Measurements from ENCODE around the gene CPSF6. TPM values are rescaled to one million over a fixed set of nuclear protein-coding genes. Genes with fewer than 3 reads are reported as not detected.
"Not testable (repeated sequence)": the region's sequence is repeated elsewhere in the genome, so short reads cannot be mapped to it uniquely, and the experiment has no call there.

The CPSF6 gene
- total and polyA plus RNA-seq, 12 donors: 11.7 to 34.6 (median 28.4) TPM

DNA sequence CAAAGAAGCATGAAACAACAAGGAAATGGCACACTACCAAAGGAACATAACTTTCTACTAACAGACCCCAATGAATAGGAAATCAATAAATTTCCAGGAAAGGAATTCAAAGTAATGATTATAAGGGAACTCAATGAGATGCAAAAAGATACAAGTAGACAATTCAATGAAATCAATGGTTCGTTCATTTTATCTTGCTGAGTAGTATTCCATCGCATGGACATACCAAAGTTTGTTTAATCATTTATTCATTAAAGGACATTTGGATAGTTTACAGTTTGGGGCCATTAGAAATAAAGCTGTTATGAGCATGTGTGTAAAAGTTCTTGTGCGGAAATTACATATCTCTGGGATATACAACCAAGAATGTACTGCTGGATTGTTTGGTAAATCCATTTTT is 73.8 kb downstream of the CPSF6 start:
- Histone ChIP-seq H3K4me3 (no peak overlapping the region), H3K4me1 (no peaks in the 10 kb centered on the region), H3K27ac (no peak overlapping the region), H3K27me3 (no peaks in the 10 kb centered on the region), H3K9me3 (peaks cover 0 to 16% (median 0%) of the 10 kb centered on the region in 11 donors), H3K36me3 (no peaks in the 10 kb centered on the region)
- intact Hi-C loops (cut with DNase I): no loop called here
- ATAC-seq (no peak), DNase-seq (no peak)
- WGBS, 2 donors: 95 to 96% methylated on average over 3 of the region's 3 CpGs
- TF ChIP-seq, protein P1, sequence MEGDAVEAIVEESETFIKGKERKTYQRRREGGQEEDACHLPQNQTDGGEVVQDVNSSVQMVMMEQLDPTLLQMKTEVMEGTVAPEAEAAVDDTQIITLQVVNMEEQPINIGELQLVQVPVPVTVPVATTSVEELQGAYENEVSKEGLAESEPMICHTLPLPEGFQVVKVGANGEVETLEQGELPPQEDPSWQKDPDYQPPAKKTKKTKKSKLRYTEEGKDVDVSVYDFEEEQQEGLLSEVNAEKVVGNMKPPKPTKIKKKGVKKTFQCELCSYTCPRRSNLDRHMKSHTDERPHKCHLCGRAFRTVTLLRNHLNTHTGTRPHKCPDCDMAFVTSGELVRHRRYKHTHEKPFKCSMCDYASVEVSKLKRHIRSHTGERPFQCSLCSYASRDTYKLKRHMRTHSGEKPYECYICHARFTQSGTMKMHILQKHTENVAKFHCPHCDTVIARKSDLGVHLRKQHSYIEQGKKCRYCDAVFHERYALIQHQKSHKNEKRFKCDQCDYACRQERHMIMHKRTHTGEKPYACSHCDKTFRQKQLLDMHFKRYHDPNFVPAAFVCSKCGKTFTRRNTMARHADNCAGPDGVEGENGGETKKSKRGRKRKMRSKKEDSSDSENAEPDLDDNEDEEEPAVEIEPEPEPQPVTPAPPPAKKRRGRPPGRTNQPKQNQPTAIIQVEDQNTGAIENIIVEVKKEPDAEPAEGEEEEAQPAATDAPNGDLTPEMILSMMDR (IDR thresholded peaks at IDR 0.05): no peak

DNA sequence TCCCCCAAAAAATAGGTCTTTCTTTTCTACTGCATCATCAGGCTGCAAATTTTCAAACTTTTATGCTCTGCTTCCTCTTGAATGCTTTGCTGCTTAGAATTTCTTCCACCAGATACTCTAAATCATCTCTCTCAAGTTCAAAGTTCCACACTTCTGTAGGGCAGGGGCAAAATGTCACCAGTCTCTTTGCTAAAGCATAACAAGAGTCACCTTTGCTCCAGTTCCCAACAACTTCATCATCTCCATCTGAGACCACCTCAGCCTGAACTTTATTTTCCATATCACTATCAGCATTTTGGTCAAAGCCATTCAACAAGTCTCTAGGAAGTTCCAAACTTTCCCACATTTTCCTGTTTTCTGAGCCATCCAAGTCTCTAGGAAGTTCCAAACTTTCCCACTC is 77.4 kb downstream of the CPSF6 start:
- H3K27me3 ChIP-seq; H3K4me3 ChIP-seq; ATAC-seq; H3K36me3 ChIP-seq; H3K4me1 ChIP-seq; DNase-seq; intact Hi-C loops (cut with DNase I); H3K27ac ChIP-seq: not testable (repeated sequence)
- peaks cover 0 to 26% (median 0%) of the 10 kb centered on the region in 11 donors for H3K9me3 ChIP-seq

DNA sequence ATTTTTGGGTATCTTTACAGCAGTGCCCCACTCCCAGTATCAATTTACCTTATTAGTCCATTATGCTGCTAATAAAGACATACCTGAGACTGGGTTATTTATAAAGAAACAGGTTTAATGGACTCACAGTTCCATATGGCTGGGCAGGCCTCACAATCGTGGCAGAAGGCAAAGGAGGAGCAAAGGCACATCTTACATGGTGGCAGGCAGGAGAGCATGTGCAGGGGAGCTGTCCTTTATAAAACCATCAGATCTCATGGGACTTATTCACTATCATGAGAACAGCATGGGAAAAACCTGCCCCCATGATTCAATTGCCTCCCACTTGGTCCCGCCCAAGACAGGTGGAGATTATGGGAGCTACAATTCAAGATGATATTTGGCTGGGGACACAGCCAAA is 77.9 kb downstream of the CPSF6 start:
- DNase-seq; H3K36me3 ChIP-seq; H3K4me3 ChIP-seq; intact Hi-C loops (cut with DNase I); ATAC-seq; H3K27me3 ChIP-seq; H3K4me1 ChIP-seq; H3K27ac ChIP-seq: not testable (repeated sequence)
- peaks cover 0 to 26% (median 0%) of the 10 kb centered on the region in 11 donors for H3K9me3 ChIP-seq
- WGBS, 2 donors: 76 to 87% methylated on average over 2 of the region's 2 CpGs

DNA sequence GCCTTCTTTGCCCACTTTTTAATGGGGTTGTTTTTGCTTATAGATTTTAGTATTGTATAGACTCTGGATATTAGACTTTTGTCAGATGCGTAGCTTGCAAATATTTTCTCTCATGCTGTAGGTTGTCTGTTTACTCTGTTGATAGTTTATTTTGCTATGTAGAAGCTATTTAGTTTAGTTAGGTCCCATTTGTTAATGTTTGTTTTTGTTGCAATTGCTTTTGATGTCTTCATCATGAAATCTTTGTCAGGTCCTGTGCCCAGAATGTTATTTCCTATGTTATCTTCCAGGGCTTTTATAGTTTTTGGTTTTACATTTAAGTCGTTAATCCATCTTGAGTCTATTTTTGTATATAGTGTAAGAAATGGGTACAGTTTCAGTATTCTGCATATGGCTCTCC is 78.9 kb downstream of the CPSF6 start:
- 93 to 95% methylated on average over 2 of the region's 2 CpGs for WGBS, 2 donors
- Histone ChIP-seq H3K9me3 (peaks cover 0 to 20% (median 0%) of the 10 kb centered on the region in 11 donors), H3K27ac (no peak overlapping the region), H3K4me1 (no peaks in the 10 kb centered on the region), H3K27me3 (peaks cover 0 to 9% (median 0%) of the 10 kb centered on the region in 7 donors), H3K4me3 (no peak overlapping the region), H3K36me3 (no peaks in the 10 kb centered on the region)
- no peak for DNase-seq
- intact Hi-C loops (cut with DNase I): no loop called here
- TF ChIP-seq, protein P1 (IDR thresholded peaks at IDR 0.05): no peak
- ATAC-seq: no peak

DNA sequence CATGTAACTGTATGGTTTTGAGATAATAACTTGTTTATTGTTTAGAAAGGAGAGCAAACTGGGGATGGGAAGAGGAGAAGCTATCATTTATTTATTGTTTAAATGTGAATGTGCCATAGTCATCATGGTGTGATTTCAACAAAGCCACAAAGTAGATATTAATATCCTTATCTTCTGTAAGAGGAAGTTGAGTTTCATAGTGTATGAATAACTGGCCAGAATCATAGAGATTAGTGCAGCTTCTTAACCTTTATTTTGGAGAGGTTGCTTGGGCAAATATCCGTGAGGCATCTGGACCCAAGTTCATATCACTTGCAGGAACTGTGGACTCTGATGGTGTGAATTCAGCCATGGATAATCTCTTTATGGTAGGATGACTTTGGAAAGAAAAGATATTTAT is 82.0 kb downstream of the CPSF6 start:
- Histone ChIP-seq H3K27me3 (peaks cover 0 to 22% (median 0%) of the 10 kb centered on the region in 7 donors), H3K9me3 (peaks cover 0 to 14% (median 0%) of the 10 kb centered on the region in 11 donors), H3K27ac (no peak overlapping the region), H3K4me3 (no peak overlapping the region), H3K36me3 (no peaks in the 10 kb centered on the region), H3K4me1 (no peaks in the 10 kb centered on the region)
- no peak for DNase-seq
- 82 to 83% methylated on average over 1 of the region's 1 CpG for WGBS, 2 donors
- intact Hi-C loops (cut with DNase I): no loop called here
- TF ChIP-seq, protein P1 (IDR thresholded peaks at IDR 0.05): no peak
- no peak for ATAC-seq

Small RNAs within 50 kb of the gene (microRNA-seq; reads per million reads assigned to microRNA genes)
- 0 reads per million in 2 donors for gene MIR1279

Other genes with a start within 250 kb of the CPSF6 start
- gene LYZ, start 108.8 kb downstream of the CPSF6 start, total RNA-seq: 100 to 1,000 TPM in 1 of 10 donors, 10 to 100 TPM in 6, 1 to 10 TPM in 3; 5.6 to 295 (median 14.1) TPM
- 10 to 100 TPM in 1 of 2 donors, 1 to 10 TPM in 1; 6.3 to 11.7 TPM for gene LYZ, start 108.8 kb downstream of the CPSF6 start, polyA plus RNA-seq
- gene YEATS4, start 120.2 kb downstream of the CPSF6 start, total RNA-seq: 10 to 100 TPM in 4 of 10 donors, 1 to 10 TPM in 6; 7.4 to 13.1 (median 9.5) TPM
- 1 to 10 TPM; 2.8 to 9.2 TPM for gene YEATS4, start 120.2 kb downstream of the CPSF6 start, polyA plus RNA-seq
- gene FRS2, start 230.8 kb downstream of the CPSF6 start, total RNA-seq: 10 to 100 TPM; 18.2 to 26.0 (median 20.0) TPM
- 1 to 10 TPM; 2.9 to 3.5 TPM for gene FRS2, start 230.8 kb downstream of the CPSF6 start, polyA plus RNA-seq

Data from heart right ventricle (tissue), 16 donors.